Measurements from ENCODE around the gene RPL10A.

DNA sequence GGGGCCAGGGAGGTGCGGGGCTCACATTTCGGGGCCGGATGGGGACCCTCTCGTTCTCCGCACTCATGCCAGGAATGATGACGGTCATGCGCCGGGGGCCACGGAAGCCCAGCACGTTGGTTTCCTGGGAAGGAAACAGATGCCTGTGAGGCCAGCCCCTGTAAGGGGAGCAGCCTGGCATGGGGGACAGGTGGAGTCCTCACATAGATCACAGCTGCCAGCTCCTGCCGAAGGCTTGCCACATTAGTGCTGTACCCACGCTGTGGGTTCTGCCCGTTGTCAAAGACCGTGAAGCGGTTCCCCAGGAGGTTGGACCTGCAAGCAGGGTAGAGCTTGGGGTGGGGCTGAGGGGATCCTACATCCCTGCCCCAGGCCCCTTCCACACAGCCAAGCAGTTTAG, 35.3 kb downstream of the RPL10A start:
- TF ChIP-seq, protein P1, sequence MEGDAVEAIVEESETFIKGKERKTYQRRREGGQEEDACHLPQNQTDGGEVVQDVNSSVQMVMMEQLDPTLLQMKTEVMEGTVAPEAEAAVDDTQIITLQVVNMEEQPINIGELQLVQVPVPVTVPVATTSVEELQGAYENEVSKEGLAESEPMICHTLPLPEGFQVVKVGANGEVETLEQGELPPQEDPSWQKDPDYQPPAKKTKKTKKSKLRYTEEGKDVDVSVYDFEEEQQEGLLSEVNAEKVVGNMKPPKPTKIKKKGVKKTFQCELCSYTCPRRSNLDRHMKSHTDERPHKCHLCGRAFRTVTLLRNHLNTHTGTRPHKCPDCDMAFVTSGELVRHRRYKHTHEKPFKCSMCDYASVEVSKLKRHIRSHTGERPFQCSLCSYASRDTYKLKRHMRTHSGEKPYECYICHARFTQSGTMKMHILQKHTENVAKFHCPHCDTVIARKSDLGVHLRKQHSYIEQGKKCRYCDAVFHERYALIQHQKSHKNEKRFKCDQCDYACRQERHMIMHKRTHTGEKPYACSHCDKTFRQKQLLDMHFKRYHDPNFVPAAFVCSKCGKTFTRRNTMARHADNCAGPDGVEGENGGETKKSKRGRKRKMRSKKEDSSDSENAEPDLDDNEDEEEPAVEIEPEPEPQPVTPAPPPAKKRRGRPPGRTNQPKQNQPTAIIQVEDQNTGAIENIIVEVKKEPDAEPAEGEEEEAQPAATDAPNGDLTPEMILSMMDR (IDR thresholded peaks at IDR 0.05), result no peak
- no peak for TF ChIP-seq POLR2A (IDR thresholded peaks at IDR 0.05)
